ENCODE data around the gene USH2A.

- TF ChIP-seq POLR2A (IDR thresholded peaks at IDR 0.05) (no peak), CTCF (IDR thresholded peaks at IDR 0.05) (no peak)
These were observed 221.3 kb downstream of the USH2A start for GRCh38 chr1:216201946-216202345.

Data from transverse colon (tissue), 3 donors.